ENCODE data around the gene GTF2I. TPM values are rescaled to one million over a fixed set of nuclear protein-coding genes. Genes with fewer than 3 reads are reported as not detected.
"Not testable (repeated sequence)": the region's sequence is repeated elsewhere in the genome, so short reads cannot be mapped to it uniquely, and the experiment has no call there.

GTF2I gene
- total RNA-seq, 2 experiments from 2014 or later = 170 to 184 TPM

- Mint-ChIP-seq H3K4me1 (peaks cover 15% of the 10 kb centered on the region), H3K4me3 (peak overlapping the region; percentile 90), H3K27ac (peak overlapping the region; percentile 83)
- H3K36me3 Mint-ChIP-seq, H3K9me3 Mint-ChIP-seq, H3K27me3 Mint-ChIP-seq: not testable (repeated sequence)
- POLR2A ChIA-PET = interaction anchor here (0.5 to 1.3 kb wide), 4 partner anchors 11 to 28 kb away, joined by 3 read pairs; no protein-coding TSS in a partner anchor
- ATAC-seq (ENCODE audit: low read depth) (peak; percentile 87), DNase-seq (peak; percentile 68)
These were observed 7.5 kb upstream of the GTF2I start for GRCh38 chr7:74650055-74650454.

- not testable (repeated sequence) for H3K9me3 Mint-ChIP-seq, H3K36me3 Mint-ChIP-seq, H3K27me3 Mint-ChIP-seq, DNase-seq
- Mint-ChIP-seq H3K4me3 (peak overlapping the region; percentile 90), H3K4me1 (peaks cover 18% of the 10 kb centered on the region), H3K27ac (peak overlapping the region; percentile 83)
- POLR2A ChIA-PET = interaction anchor here (1.0 kb wide), 1 partner anchor 10 kb away, joined by 3 read pairs; no protein-coding TSS in a partner anchor
- peak; percentile 68 for ATAC-seq (ENCODE audit: low read depth)
These were observed 6.9 kb upstream of the GTF2I start for GRCh38 chr7:74650493-74651132.

DNA sequence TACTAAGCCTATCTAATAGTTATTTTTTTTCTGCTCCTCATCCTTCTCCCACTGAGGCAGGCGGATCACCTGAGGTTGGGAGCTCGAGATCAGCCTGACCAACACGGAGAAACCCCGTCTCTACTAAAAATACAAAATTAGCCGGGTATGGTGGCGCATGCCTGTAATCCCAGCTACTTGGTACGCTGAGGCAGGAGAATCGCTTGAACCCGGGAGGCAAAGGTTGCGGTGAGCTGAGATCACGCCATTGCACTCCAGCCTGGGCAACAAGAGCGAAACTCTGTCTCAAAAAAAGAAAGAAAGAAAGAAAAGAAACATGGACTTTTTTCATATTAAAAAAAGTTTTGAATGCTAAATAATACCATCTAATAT, 6.4 kb upstream of the GTF2I start:
- POLR2A ChIA-PET; H3K36me3 Mint-ChIP-seq; ATAC-seq (ENCODE audit: low read depth); H3K9me3 Mint-ChIP-seq; DNase-seq; H3K27me3 Mint-ChIP-seq: not testable (repeated sequence)
- Mint-ChIP-seq H3K27ac (peak overlapping the region; percentile 83), H3K4me1 (peaks cover 21% of the 10 kb centered on the region), H3K4me3 (peak overlapping the region; percentile 90)

DNA sequence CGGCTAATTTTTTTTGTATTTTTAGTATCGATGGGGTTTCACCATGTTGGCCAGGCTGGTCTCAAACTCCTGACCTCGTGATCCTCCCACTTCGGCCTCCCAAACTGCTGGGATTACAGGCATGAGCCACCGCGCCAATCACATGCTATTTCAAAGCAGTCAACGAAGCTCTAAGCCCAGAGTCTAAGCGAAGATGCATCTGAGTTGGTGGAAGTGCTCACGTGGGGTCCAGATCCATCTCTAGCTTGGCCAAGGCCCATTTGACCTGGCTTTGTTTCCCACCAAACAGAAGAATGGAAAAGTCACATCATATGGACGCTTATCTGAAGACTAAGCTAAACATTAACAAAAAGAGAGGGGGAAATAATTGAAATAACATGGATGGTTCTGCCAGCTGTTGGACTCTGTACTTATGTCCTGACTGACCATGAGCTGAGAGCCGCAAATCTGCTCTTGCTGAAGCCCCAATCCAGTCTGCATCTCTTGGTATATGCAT, 3.8 kb upstream of the GTF2I start:
- no peak for ATAC-seq (ENCODE audit: low read depth)
- Mint-ChIP-seq H3K4me3 (no peak overlapping the region), H3K36me3 (no peaks in the 10 kb centered on the region), H3K9me3 (no peaks in the 10 kb centered on the region), H3K27me3 (no peaks in the 10 kb centered on the region), H3K27ac (no peak overlapping the region), H3K4me1 (peaks cover 28% of the 10 kb centered on the region)
- POLR2A ChIA-PET = interaction anchor here (0.6 to 1.0 kb wide), 2 partner anchors 9 to 35 kb away, joined by 3 read pairs; no protein-coding TSS in a partner anchor
- DNase-seq = no peak

GRCh38 chr7:74654811-74655210, 2.7 kb upstream of the GTF2I start:
- Mint-ChIP-seq H3K36me3 (peaks cover 2% of the 10 kb centered on the region), H3K4me3 (no peak overlapping the region), H3K27me3 (no peaks in the 10 kb centered on the region), H3K9me3 (no peaks in the 10 kb centered on the region), H3K27ac (no peak overlapping the region), H3K4me1 (peaks cover 33% of the 10 kb centered on the region)
- DNase-seq = no peak
- no peak for ATAC-seq (ENCODE audit: low read depth)
- POLR2A ChIA-PET = no interaction called here

GRCh38 chr7:74655324-74655723, 2.2 kb upstream of the GTF2I start:
- Mint-ChIP-seq H3K27me3 (no peaks in the 10 kb centered on the region), H3K4me1 (peaks cover 34% of the 10 kb centered on the region), H3K36me3 (peaks cover 4% of the 10 kb centered on the region), H3K9me3 (no peaks in the 10 kb centered on the region), H3K27ac (no peak overlapping the region), H3K4me3 (no peak overlapping the region)
- POLR2A ChIA-PET = no interaction called here
- DNase-seq = no peak
- no peak for ATAC-seq (ENCODE audit: low read depth)

DNA sequence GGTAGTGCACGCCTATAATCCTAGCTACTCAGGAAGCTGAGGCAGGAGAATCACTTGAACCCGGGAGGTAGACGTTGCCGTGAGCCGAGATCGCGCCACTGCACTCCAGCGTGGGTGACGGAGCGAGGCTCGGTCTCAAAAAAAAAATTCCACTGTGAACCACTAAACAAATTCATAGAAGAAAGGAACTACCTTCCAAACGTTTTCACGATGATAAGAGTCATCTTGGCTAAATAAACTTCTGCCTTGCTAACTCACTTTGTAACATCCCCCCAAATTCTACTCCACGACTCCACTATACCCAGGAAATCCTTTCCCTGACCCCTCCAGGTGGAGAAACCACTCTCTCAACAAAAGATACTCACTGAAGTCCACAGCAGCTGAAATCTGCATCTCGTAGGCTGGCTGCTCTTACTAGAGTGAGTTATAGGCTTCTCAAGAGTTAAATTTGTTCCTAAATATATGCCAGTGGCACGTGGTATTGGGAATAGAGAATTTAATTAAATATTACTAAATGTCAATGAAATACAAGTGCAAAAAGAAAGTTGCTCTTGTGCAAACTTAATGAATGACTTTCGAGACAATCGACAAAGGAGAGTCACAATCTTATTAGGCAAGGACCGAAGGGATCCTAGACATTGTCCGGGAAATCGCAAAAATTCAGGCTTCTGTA, 1.6 kb upstream of the GTF2I start:
- DNase-seq = no peak
- no peak for ATAC-seq (ENCODE audit: low read depth)
- Mint-ChIP-seq H3K9me3 (no peaks in the 10 kb centered on the region), H3K36me3 (peaks cover 4% of the 10 kb centered on the region), H3K4me3 (peak overlapping the region; percentile 91), H3K4me1 (peaks cover 34% of the 10 kb centered on the region), H3K27ac (peak overlapping the region; percentile 93), H3K27me3 (no peaks in the 10 kb centered on the region)
- POLR2A ChIA-PET = interaction anchor here (0.6 kb wide), 1 partner anchor 562 kb away, joined by 3 read pairs; no protein-coding TSS in a partner anchor

DNA sequence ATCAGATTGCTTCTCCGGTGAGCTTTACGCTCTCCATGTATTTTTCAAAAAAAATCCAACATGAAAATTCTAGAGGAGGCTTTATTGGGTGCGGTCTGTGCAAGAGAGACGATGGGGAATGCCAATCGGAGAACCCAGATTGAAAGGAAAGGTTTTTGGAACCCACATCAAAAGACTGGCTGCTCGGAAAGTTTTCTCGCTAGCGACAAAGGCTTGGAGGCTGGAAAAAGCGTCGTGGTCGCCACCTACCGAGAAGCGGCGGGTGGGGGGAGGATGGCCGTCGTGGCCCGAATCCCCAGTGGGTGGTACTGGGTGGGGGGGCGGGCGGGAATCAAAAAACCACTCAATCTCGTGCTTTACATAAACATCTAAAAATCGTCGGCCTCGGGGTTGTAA, 1.1 kb upstream of the GTF2I start:
- Mint-ChIP-seq H3K4me3 (peak overlapping the region; percentile 91), H3K4me1 (peaks cover 36% of the 10 kb centered on the region), H3K36me3 (peaks cover 4% of the 10 kb centered on the region), H3K9me3 (no peaks in the 10 kb centered on the region), H3K27me3 (no peaks in the 10 kb centered on the region), H3K27ac (peak overlapping the region; percentile 93)
- POLR2A ChIA-PET = interaction anchor here (0.6 kb wide), 1 partner anchor 563 kb away, joined by 3 read pairs; no protein-coding TSS in a partner anchor
- DNase-seq = peak; percentile 52
- ATAC-seq (ENCODE audit: low read depth) = no peak

DNA sequence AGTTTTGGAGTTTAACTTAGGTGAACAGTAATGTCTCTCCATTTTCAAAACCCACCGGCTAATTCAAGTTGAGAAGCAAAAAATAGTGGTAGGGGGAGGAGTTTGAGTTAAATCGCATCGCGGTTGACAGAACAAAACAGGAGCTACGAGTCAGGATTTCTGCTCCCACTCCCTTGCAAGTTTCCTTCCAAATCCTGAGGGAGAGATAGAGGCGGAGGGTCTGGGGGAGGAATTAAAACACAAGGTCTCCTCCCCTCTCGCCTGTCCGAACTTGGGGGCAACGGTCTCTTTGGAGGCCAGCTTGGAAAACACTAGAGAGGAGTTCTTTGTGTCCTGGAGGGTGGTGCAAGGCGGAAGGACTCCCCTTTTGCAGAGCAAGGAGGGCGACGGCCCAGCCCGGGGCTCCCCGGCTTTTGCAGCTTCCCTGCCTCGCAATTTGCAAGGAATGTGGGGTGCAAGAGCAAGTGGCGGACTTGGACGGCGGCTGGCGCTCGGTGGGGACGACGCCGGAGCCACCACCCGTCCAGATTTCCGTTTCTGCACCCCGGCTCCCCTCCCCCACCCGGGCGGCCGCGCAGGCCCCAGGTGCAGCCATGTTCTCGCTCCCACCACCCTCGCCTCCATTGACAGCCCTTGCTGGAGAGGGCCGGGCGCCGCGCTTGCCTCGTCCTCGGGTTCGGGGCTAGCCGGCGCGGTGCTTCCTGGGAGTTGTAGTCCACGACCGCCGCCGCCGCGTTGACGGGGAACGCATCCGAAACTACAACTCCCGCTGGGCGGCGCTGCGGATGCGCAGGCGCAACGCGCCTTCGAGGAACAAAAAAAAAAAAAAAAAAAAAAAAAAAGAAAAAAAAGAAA, 454 bp upstream of the GTF2I start:
- Mint-ChIP-seq H3K27me3 (no peaks in the 10 kb centered on the region), H3K4me1 (peaks cover 38% of the 10 kb centered on the region), H3K36me3 (peaks cover 4% of the 10 kb centered on the region), H3K27ac (peak overlapping the region; percentile 93), H3K9me3 (no peaks in the 10 kb centered on the region), H3K4me3 (peak overlapping the region; percentile 91)
- ATAC-seq (ENCODE audit: low read depth) = peak; percentile 83
- peak; percentile 99 for DNase-seq
- POLR2A ChIA-PET = interaction anchor here (0.6 to 1.6 kb wide), 10 partner anchors 10 to 1660 kb away, joined by 3 to 7 read pairs (median 4); no protein-coding TSS in a partner anchor

- no peaks in the 10 kb centered on the region for H3K9me3 Mint-ChIP-seq
- H3K36me3 Mint-ChIP-seq = peaks cover 6% of the 10 kb centered on the region
- POLR2A ChIA-PET = interaction anchor here (0.6 to 1.6 kb wide), 7 partner anchors 11 to 1659 kb away, joined by 3 to 6 read pairs (median 5); no protein-coding TSS in a partner anchor
- H3K27me3 Mint-ChIP-seq = no peaks in the 10 kb centered on the region
- DNase-seq = peak; percentile 97
- peaks cover 44% of the 10 kb centered on the region for H3K4me1 Mint-ChIP-seq
- H3K27ac Mint-ChIP-seq = peak overlapping the region; percentile 83
- peak overlapping the region; percentile 83 for H3K4me3 Mint-ChIP-seq
- ATAC-seq (ENCODE audit: low read depth) = peak; percentile 74
These were observed 873 bp downstream of the GTF2I start for GRCh38 chr7:74658178-74659004.

- Mint-ChIP-seq H3K4me3 (peak overlapping the region; percentile 83), H3K36me3 (peaks cover 12% of the 10 kb centered on the region), H3K27ac (peak overlapping the region; percentile 83), H3K4me1 (peaks cover 45% of the 10 kb centered on the region)
- POLR2A ChIA-PET; DNase-seq; H3K9me3 Mint-ChIP-seq; H3K27me3 Mint-ChIP-seq; ATAC-seq (ENCODE audit: low read depth): not testable (repeated sequence)
These were observed 2.7 kb downstream of the GTF2I start for GRCh38 chr7:74660202-74660601.

Measured in activated naive CD8-positive, alpha-beta T cell treated with anti-CD3 and anti-CD28 coated beads, Interleukin-2, amount 10 ng/mL, durations not matched to agents 7 days and 5 days (primary cell).